Large intestine (tissue), 3 donors: ENCODE data around the gene CKS1B. TPM values are rescaled to one million over a fixed set of nuclear protein-coding genes. Genes with fewer than 3 reads are reported as not detected.
A peak's percentile ranks its signal among the peaks of the same experiment; 100 is the strongest.
"Not testable (repeated sequence)": the region's sequence is repeated elsewhere in the genome, so short reads cannot be mapped to it uniquely, and the experiment has no call there.

ENCODE experiments used
- DNase-seq, 2 donors: peaks; one replicate each; pipeline versions ENCODE4 v3.0.0 to v3.0.0-alpha.2; 2013
- H3K27ac ChIP-seq: one replicate; pipeline ENCODE4 v1.5.1; 2013; ENCODE audit warnings: low read length
- H3K27me3 ChIP-seq: 2 replicates; pipeline ENCODE4 v1.6.1; 2013; ENCODE audit warnings: low read length; ENCODE audit not compliant: control insufficient read depth, insufficient read depth
- H3K36me3 ChIP-seq: 2 replicates; pipeline ENCODE4 v1.6.1; 2013; ENCODE audit warnings: low read length; ENCODE audit not compliant: control insufficient read depth, insufficient read depth
- H3K4me1 ChIP-seq: one replicate; pipeline ENCODE4 v1.6.1; 2013; ENCODE audit warnings: low read length; ENCODE audit not compliant: control insufficient read depth, insufficient read depth
- H3K4me3 ChIP-seq: one replicate; pipeline ENCODE4 v1.5.1; 2013; ENCODE audit warnings: low read length
- H3K9me3 ChIP-seq: one replicate; pipeline ENCODE4 v1.6.1; 2013; ENCODE audit warnings: mild to moderate bottlenecking, low read depth, low read length, moderate library complexity; ENCODE audit not compliant: control insufficient read depth
- WGBS: methylation state at CpG from one replicate; pipeline ENCODE4 v1.1.5; 2013; ENCODE audit warnings: low lambda C conversion rate; ENCODE audit not compliant: insufficient coverage; 5-methylcytosine and 5-hydroxymethylcytosine counted together
- polyA plus RNA-seq: library from polyadenylated mRNA; unstranded; fragments of 120-200 nt; gene quantifications from one replicate; pipeline ENCODE4 v1.2.1, GENCODE V29; 2013

Gene CKS1B
- polyA plus RNA-seq, 1 donor = 65.6 TPM

- no peaks in the 10 kb centered on the region for H3K9me3 ChIP-seq
- 20% methylated on average over 2 of the region's 18 CpGs for WGBS
- no peaks in the 10 kb centered on the region for H3K27me3 ChIP-seq
- H3K4me1 ChIP-seq = peaks cover 38% of the 10 kb centered on the region
- peak; percentile 62 to 84 for DNase-seq
- H3K4me3 ChIP-seq = peak overlapping the region; percentile 68
- peak overlapping the region; percentile 100 for H3K27ac ChIP-seq
- H3K36me3 ChIP-seq = peaks cover 21% of the 10 kb centered on the region
These were observed 1.8 kb upstream of the CKS1B start for GRCh38 chr1:154972517-154973343.

- no peaks in the 10 kb centered on the region for H3K27me3 ChIP-seq
- WGBS = 0% methylated on average over 1 of the region's 37 CpGs
These were observed 958 bp upstream of the CKS1B start for GRCh38 chr1:154973344-154974101.

GRCh38 chr1:154974808-154975408 is 427 bp downstream of the CKS1B start:
- no peaks in the 10 kb centered on the region for H3K27me3 ChIP-seq
- H3K27ac ChIP-seq = peak overlapping the region; percentile 100
- H3K4me1 ChIP-seq = peaks cover 37% of the 10 kb centered on the region
- peaks cover 12% of the 10 kb centered on the region for H3K36me3 ChIP-seq
- WGBS = 0% methylated on average over 4 of the region's 30 CpGs
- no peaks in the 10 kb centered on the region for H3K9me3 ChIP-seq
- DNase-seq = peak; percentile 96 to 98
- peak overlapping the region; percentile 80 for H3K4me3 ChIP-seq

More at GRCh38 chr1:154973344-154974101, 958 bp upstream of the CKS1B start:
- DNase-seq = peak; percentile 98 to 99
- H3K27ac ChIP-seq = peak overlapping the region; percentile 100
- H3K36me3 ChIP-seq = peaks cover 18% of the 10 kb centered on the region
- H3K4me1 ChIP-seq = peaks cover 38% of the 10 kb centered on the region
- no peaks in the 10 kb centered on the region for H3K9me3 ChIP-seq
- peak overlapping the region; percentile 68 for H3K4me3 ChIP-seq

GRCh38 chr1:154975409-154976059 is 1.1 kb downstream of the CKS1B start:
- Histone ChIP-seq H3K36me3 (peaks cover 10% of the 10 kb centered on the region), H3K4me3 (peak overlapping the region; percentile 80), H3K27me3 (no peaks in the 10 kb centered on the region), H3K4me1 (peaks cover 31% of the 10 kb centered on the region), H3K9me3 (no peaks in the 10 kb centered on the region), H3K27ac (peak overlapping the region; percentile 100)
- DNase-seq = peak; percentile 58 to 84
- 0% methylated on average over 4 of the region's 24 CpGs for WGBS

- no CpG with 5 or more reads among the region's 3 CpGs for WGBS
- not testable (repeated sequence) for H3K27ac ChIP-seq
These were observed 3.3 kb downstream of the CKS1B start for GRCh38 chr1:154977762-154978161.

GRCh38 chr1:154978360-154978759 is 3.9 kb downstream of the CKS1B start:
- Histone ChIP-seq H3K9me3 (no peaks in the 10 kb centered on the region), H3K27me3 (no peaks in the 10 kb centered on the region)
- no CpG with 5 or more reads among the region's 3 CpGs for WGBS

More at GRCh38 chr1:154977762-154978161, 3.3 kb downstream of the CKS1B start:
- H3K36me3 ChIP-seq, H3K9me3 ChIP-seq, DNase-seq, H3K27me3 ChIP-seq, H3K4me3 ChIP-seq: not testable (repeated sequence)
- peaks cover 17% of the 10 kb centered on the region for H3K4me1 ChIP-seq

GRCh38 chr1:154982341-154982740 is 7.9 kb downstream of the CKS1B start:
- no CpG with 5 or more reads among the region's 6 CpGs for WGBS
- H3K4me3 ChIP-seq = no peak overlapping the region
- DNase-seq = no peak
- H3K4me1 ChIP-seq = peaks cover 5% of the 10 kb centered on the region
- H3K36me3 ChIP-seq = peaks cover 15% of the 10 kb centered on the region
- no peak overlapping the region for H3K27ac ChIP-seq
- no peaks in the 10 kb centered on the region for H3K9me3 ChIP-seq
- H3K27me3 ChIP-seq = no peaks in the 10 kb centered on the region

More at GRCh38 chr1:154978360-154978759, 3.9 kb downstream of the CKS1B start:
- no peak for DNase-seq
- H3K36me3 ChIP-seq = peaks cover 10% of the 10 kb centered on the region
- peaks cover 13% of the 10 kb centered on the region for H3K4me1 ChIP-seq
- no peak overlapping the region for H3K27ac ChIP-seq
- H3K4me3 ChIP-seq = no peak overlapping the region

GRCh38 chr1:154982897-154983648 is 8.6 kb downstream of the CKS1B start, which contains the start of gene FLAD1:
Gene FLAD1, plus strand, starts transcription at chr1:154983344. Its CDS starts 351 bp downstream, at chr1:154983695.
- peaks cover 5% of the 10 kb centered on the region for H3K4me1 ChIP-seq
- 0% methylated on average over 3 of the region's 26 CpGs for WGBS
- H3K4me3 ChIP-seq = peak within 1 kb of the TSS; percentile 86
- H3K27me3 ChIP-seq = no peaks in the 10 kb centered on the region
- peak; percentile 98 to 100 for DNase-seq
- H3K9me3 ChIP-seq = no peaks in the 10 kb centered on the region
- H3K36me3 ChIP-seq = peaks cover 22% of the 10 kb centered on the region
- peak within 1 kb of the TSS; percentile 46 for H3K27ac ChIP-seq

GRCh38 chr1:154983776-154984466 is 9.4 kb downstream of the CKS1B start:
- WGBS = no CpG with 5 or more reads among the region's 17 CpGs
- H3K27ac ChIP-seq = peak overlapping the region; percentile 46

More at GRCh38 chr1:154983776-154984466, 9.4 kb downstream of the CKS1B start:
- Histone ChIP-seq H3K9me3 (no peaks in the 10 kb centered on the region), H3K36me3 (peaks cover 26% of the 10 kb centered on the region), H3K4me1 (peaks cover 8% of the 10 kb centered on the region), H3K4me3 (peak overlapping the region; percentile 86), H3K27me3 (no peaks in the 10 kb centered on the region)
- peak in 1 of 2 donors; percentile 28 for DNase-seq
